Mucosa of stomach (tissue), 1 donor: Measurements from ENCODE around the gene BEND2.

Source experiments
- H3K27me3 ChIP-seq: one replicate; pipeline ENCODE4 v1.7.0; 2013; ENCODE audit warnings: mild to moderate bottlenecking, low read length; ENCODE audit not compliant: control insufficient read depth, insufficient read depth
- H3K36me3 ChIP-seq: one replicate; pipeline ENCODE4 v1.7.0; 2013; ENCODE audit warnings: low read length; ENCODE audit not compliant: control insufficient read depth, insufficient read depth
- H3K4me1 ChIP-seq: one replicate; pipeline ENCODE4 v1.7.0; 2013; ENCODE audit warnings: mild to moderate bottlenecking, low read length; ENCODE audit not compliant: control insufficient read depth, insufficient read depth
- H3K4me3 ChIP-seq: one replicate; pipeline ENCODE4 v1.7.0; 2013; ENCODE audit warnings: low read length
- H3K9ac ChIP-seq: one replicate; pipeline ENCODE4 v1.7.0; 2013; ENCODE audit warnings: mild to moderate bottlenecking, low read length, moderate library complexity
- H3K9me3 ChIP-seq: one replicate; pipeline ENCODE4 v1.7.0; 2013; ENCODE audit warnings: mild to moderate bottlenecking, low read length, moderate library complexity; ENCODE audit not compliant: control insufficient read depth
- donor health status: Pancreatic carcinoma.

Gene BEND2

DNA sequence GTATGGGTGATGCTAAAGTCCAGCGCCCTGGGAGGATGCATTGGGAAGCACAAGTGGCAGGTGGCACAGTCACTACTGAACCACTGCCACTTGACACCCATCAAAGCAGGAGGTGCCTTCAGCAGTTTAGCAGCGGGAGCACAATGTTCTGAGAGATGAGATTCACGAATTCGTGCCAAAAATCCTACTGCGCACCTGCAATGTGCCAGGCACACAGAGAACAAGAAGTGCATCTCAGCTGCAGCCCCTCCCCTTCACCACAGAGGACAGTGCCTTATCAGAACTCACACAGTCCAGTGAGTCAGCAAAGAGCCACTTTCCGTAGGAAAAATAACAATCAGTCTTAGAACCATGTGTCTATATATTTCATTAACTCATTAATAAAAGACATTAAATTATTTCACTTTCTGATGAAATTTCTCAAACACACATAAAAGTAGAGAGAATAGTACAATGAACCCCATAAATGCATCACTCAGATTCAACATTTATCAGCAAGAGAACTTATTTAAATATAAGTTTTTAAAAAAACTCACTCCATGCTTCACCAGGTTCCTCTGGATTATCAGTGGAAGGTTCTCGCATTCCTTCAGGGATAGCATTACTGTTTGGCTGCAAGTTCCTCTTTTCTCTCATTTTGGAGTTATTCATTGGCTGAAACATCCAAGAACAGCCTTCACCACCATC, 47.0 kb downstream of the BEND2 start:
- no peaks in the 10 kb centered on the region for H3K9me3 ChIP-seq
- H3K36me3 ChIP-seq = no peaks in the 10 kb centered on the region
- no peak overlapping the region for H3K9ac ChIP-seq
- H3K27me3 ChIP-seq = no peaks in the 10 kb centered on the region
- H3K4me1 ChIP-seq = no peaks in the 10 kb centered on the region
- H3K4me3 ChIP-seq = no peak overlapping the region

DNA sequence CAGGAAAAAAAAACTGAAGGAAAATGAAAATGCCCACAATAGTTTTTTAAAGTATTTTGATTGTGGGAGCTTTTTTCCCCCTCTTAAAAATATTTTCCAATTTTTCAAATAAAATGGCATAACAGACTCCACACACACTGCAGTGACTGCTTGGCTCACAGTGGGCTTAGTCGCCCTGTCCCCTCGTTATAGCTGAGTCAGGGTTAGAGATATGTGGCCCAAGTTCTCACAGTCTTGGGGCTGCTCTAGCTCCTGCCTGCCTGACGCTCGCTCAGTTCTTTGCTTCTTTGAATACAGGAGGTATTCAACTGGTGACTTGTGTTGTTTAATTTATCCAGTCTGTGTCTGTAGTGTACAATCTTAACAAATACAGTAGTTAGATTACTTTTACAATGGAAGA, 47.7 kb downstream of the BEND2 start:
- H3K27me3 ChIP-seq = no peaks in the 10 kb centered on the region
- no peaks in the 10 kb centered on the region for H3K4me1 ChIP-seq
- no peak overlapping the region for H3K9ac ChIP-seq
- H3K36me3 ChIP-seq = no peaks in the 10 kb centered on the region
- H3K4me3 ChIP-seq = no peak overlapping the region
- H3K9me3 ChIP-seq = no peaks in the 10 kb centered on the region

DNA sequence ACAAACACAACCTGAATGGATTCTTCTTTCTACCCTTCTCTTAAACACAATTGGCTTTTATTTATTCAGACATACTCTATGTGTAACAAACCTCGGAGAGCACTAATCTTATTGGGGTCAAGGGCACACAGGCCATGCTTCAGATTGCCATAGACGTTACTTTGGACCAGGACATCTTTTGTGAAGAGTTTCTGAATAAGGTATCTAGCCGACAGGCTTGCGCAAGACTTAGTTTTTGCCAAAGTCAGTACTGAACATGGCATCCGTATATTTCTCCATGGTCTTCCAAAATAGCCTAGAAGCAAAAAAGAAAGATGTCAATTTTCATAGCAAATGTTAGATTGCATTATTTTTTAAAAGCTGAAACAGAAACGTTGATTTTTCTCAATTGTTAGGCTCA, 49.8 kb downstream of the BEND2 start:
- Histone ChIP-seq H3K4me3 (no peak overlapping the region), H3K9me3 (no peaks in the 10 kb centered on the region), H3K27me3 (no peaks in the 10 kb centered on the region), H3K9ac (no peak overlapping the region), H3K4me1 (no peaks in the 10 kb centered on the region), H3K36me3 (no peaks in the 10 kb centered on the region)

DNA sequence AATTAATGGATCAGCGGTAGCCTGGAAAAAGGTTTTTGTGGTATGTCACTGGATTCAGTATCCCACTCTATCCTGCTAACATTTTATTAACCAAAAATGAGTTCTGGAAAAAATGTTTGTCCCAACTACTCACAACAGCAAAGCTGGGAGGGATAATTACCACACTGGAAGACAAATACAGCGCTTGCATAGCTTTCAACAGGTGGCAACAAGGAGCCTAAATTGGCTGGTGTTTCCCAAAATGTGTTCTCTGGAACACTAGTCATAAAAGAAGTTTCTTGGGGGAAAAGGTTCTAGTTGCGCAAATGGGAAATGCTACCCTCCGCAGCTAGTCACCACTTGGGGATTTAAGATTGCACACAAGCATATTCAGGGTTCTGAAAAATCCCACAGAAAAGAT, 54.6 kb downstream of the BEND2 start:
- Histone ChIP-seq H3K36me3 (no peaks in the 10 kb centered on the region), H3K9ac (no peak overlapping the region), H3K4me1 (no peaks in the 10 kb centered on the region)

DNA sequence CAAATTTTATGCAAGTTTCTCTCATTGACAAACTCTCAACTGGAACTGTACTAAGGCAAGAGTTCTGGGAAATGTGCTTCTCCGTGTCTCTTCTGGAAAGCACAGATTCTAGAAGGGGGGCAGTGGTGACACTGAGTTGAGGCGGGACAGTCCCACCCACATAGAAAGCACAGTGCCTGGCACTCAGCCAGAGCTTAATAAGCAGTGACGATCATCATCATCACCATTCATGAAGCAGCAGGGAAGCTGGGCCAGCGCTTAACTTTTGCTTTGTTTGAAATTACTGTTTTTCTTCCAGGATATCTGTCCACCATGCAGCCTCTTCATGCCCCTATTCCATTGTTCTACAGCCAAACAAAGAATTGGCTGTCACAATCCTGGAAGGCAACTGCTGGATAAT, 60.3 kb downstream of the BEND2 start:
- no peak overlapping the region for H3K9ac ChIP-seq
- H3K27me3 ChIP-seq = no peaks in the 10 kb centered on the region
- H3K9me3 ChIP-seq = no peaks in the 10 kb centered on the region
- no peaks in the 10 kb centered on the region for H3K4me1 ChIP-seq
- no peak overlapping the region for H3K4me3 ChIP-seq
- H3K36me3 ChIP-seq = no peaks in the 10 kb centered on the region

More for the DNA sequence above, 54.6 kb downstream of the BEND2 start:
- Histone ChIP-seq H3K9me3 (no peaks in the 10 kb centered on the region), H3K4me3 (no peak overlapping the region), H3K27me3 (no peaks in the 10 kb centered on the region)

DNA sequence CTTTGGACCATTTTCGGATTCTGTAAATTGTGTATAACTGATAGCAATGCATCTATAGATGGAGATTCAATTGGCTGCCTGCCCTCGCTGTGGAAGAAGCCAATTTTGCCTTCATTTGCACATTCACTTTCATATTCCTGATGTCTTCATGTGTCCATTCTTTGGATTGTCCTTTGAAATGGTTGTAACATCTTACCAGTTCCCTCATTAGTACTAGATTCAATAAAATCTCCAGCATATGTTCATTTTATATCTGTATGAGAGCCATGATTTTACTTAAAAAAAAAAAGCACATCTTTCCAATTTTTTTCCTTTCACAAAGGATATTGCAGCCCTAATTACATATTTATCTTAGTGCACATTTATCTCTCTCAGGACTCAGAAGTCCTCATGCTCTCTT, 61.7 kb downstream of the BEND2 start:
- no peaks in the 10 kb centered on the region for H3K27me3 ChIP-seq
- H3K9ac ChIP-seq = no peak overlapping the region
- no peaks in the 10 kb centered on the region for H3K9me3 ChIP-seq
- no peaks in the 10 kb centered on the region for H3K36me3 ChIP-seq
- H3K4me1 ChIP-seq = no peaks in the 10 kb centered on the region
- H3K4me3 ChIP-seq = no peak overlapping the region

DNA sequence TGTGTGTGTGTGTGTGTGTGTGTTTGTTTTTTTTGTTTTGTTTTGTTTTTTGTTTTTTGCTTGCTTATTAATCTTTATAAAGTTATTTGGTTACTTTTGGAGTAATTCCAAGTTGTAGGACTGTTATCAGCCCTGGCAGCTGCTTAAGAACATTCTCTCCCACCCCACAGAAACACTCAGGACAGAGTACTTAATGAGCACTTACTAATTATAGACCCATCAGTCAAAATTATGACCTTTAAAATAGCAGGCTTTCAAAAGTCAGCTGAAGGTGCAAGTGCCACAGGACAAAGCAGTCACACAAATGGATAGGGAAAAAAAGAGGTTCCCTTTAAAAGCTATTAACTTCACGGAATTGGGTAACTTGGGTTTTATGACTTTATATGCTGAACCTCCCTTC, 69.0 kb downstream of the BEND2 start:
- Histone ChIP-seq H3K4me1 (no peaks in the 10 kb centered on the region), H3K9me3 (no peaks in the 10 kb centered on the region), H3K9ac (no peak overlapping the region), H3K36me3 (no peaks in the 10 kb centered on the region), H3K4me3 (no peak overlapping the region), H3K27me3 (no peaks in the 10 kb centered on the region)

DNA sequence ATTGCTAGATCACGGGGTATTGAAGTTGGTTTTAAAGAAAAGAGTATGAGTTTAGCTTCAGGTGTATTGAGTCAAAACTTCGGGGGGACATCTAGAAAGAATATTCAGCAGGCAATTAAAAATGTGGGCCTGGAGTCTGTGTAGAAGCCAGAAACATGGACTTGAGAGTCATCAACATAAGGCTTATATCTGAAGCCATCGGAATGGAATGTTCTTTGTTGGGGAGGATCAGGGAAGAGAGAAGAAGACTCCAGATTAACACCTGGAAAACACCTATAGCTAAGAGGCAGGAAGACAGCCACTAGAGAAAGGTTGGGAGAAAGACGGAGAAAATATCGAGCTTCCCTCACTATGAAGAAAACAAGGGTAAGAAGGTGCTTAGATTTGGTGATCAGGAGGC, 69.5 kb downstream of the BEND2 start:
- Histone ChIP-seq H3K9me3 (no peaks in the 10 kb centered on the region), H3K4me1 (no peaks in the 10 kb centered on the region), H3K36me3 (no peaks in the 10 kb centered on the region), H3K4me3 (no peak overlapping the region), H3K9ac (no peak overlapping the region), H3K27me3 (no peaks in the 10 kb centered on the region)

DNA sequence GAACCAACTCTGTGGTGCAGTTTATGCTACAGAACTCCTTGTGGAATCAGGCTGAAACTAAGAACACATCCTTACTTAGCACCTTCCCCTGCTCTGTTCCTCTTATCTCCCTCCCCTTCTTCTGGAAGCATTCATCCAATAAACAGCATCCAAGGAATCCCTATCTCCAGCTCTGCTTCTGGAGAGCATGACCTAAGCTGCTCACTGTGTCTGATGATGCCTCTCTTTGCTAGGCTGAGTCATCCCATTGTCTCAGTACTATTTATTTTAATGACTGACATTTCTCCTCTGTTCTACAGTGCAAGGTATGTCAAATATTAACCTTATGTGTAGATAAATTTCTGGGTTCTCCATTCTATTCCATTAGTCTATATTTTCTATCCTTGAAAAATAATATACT, 71.2 kb downstream of the BEND2 start:
- no peaks in the 10 kb centered on the region for H3K27me3 ChIP-seq
- no peaks in the 10 kb centered on the region for H3K4me1 ChIP-seq
- H3K4me3 ChIP-seq = no peak overlapping the region

DNA sequence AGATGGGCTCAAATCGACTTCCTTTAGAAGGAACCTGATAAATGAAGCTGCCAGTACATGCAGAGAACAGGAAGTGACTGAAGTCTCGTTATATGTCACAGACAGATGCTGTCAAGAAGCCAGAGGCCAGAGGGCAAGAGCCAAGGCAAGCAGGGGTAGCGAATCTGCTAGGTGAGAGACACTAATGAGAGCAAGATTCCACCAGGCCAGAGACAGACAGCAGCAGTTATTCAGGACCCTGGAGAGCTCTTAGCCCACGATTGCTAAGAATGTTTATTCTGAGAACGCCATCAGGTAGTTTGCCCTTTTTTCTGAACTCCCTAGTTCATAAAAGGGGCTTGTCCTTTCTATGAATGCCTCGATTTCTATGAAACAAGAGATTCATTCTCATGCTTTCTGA, 73.7 kb downstream of the BEND2 start:
- no peak overlapping the region for H3K4me3 ChIP-seq
- H3K36me3 ChIP-seq = no peaks in the 10 kb centered on the region
- H3K9me3 ChIP-seq = no peaks in the 10 kb centered on the region
- H3K27me3 ChIP-seq = no peaks in the 10 kb centered on the region
- no peak overlapping the region for H3K9ac ChIP-seq
- no peaks in the 10 kb centered on the region for H3K4me1 ChIP-seq

More for the DNA sequence above, 71.2 kb downstream of the BEND2 start:
- H3K9ac ChIP-seq = no peak overlapping the region
- no peaks in the 10 kb centered on the region for H3K9me3 ChIP-seq
- no peaks in the 10 kb centered on the region for H3K36me3 ChIP-seq

DNA sequence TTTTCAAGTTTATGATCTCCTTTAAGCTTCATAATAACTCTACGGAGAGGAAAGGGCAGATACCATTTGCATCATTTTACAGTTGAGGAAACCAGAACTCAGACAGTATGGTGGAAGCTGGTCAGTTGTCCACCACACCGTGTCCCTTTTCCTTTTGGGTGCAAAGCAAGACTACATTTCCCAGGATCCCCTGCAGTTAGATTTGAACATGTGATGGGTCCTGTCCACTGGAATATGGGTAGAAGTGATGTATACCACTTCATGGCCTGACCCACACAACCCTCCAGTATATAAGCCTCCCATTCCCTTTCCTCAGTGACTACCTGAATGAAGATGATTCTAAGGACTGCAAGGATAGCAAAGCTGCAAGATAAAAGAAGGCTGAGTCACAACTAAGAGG, 74.7 kb downstream of the BEND2 start:
- Histone ChIP-seq H3K36me3 (no peaks in the 10 kb centered on the region), H3K27me3 (no peaks in the 10 kb centered on the region), H3K4me1 (no peaks in the 10 kb centered on the region), H3K4me3 (no peak overlapping the region), H3K9me3 (no peaks in the 10 kb centered on the region), H3K9ac (no peak overlapping the region)

DNA sequence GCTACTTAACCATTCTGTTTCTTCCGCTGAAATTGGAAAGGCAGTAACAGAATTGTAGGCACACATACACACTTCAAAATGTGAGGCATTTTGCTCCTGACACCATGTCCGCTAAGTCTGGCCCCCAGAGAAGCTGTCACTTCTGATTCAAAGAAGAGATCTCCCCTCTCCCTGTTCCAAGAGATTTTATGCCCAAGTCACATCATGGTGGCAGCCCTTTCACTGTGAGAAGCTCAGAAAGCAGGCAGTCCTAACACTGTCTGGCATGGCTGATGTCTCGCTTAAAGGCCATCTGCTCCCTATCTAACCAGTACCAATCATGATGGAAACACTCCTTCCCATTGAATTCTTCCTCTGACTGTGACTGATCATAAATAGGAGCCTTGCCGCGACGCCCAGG, 83.9 kb downstream of the BEND2 start:
- Histone ChIP-seq H3K4me1 (no peaks in the 10 kb centered on the region), H3K4me3 (no peak overlapping the region), H3K36me3 (no peaks in the 10 kb centered on the region), H3K9ac (no peak overlapping the region), H3K27me3 (no peaks in the 10 kb centered on the region), H3K9me3 (no peaks in the 10 kb centered on the region)

DNA sequence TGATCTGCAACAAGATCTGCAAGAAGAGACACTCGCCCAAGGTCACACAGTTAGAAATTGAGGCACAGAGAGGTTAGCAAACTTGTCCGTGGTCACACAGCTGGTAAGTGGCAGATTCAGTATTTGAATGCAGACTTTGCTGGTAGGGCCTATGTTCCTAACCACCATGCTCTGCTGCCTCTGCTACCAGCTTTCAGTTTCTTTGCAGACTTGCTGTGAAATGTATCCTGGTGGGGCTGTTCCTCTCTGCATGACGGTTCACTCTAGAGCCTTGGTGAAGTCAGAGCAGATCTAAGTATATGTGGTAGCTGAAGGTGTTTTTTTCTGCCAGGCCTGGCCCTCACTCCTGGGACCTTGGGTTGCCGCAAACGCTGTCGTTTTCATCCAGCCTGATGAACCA, 87.1 kb downstream of the BEND2 start:
- H3K36me3 ChIP-seq = no peaks in the 10 kb centered on the region
- H3K9ac ChIP-seq = no peak overlapping the region
- H3K4me1 ChIP-seq = no peaks in the 10 kb centered on the region

More for the DNA sequence above, 87.1 kb downstream of the BEND2 start:
- H3K27me3 ChIP-seq = no peaks in the 10 kb centered on the region
- no peaks in the 10 kb centered on the region for H3K9me3 ChIP-seq
- no peak overlapping the region for H3K4me3 ChIP-seq
